Measurements from ENCODE around the gene UNC93B1.

The UNC93B1 gene

DNA sequence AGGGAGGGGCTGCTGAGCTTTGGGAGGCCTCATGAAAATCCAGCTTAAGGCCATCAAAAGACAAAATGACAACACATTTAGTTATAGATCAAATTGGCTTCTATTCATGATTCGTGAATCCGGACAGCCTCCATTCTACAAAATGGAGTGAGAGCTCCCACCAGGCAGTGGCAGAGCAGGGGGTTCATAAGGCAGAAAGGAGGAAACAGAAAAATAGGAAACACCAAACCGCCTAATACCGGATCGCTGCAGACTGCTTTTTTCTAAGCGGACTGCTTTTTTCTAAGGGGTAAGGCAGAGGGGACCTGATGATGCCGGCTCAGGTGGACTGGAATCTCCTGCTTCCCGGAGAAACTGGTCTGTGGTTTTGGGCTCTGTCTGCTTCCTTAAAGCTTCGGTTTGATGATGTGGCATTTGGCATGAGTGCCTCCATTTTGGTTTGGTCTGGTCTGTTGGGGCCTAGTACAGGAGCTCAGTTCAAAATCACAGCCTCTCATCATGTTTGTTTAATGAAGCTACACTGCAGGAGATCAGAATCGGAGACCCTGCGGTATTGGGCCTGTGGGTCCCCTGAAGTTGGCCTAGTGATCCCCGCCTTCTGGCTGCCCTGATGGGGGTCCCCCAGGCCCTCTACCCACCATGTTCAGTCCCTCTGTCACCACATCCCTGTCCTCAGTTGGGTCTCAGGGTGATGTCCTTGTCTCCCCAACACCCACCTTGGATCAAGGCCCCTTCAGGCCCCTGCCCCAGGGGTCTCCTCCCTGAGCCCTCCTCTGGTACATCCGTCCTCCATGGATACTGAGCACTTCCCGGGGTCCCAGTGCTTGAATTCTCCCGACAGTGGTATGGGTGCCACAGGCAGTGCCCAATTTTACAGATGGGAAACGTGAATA lies 7.4 kb upstream of the UNC93B1 start:
- in situ Hi-C loops (cut with MboI; ENCODE audit: low sequenced_read_pairs) = no loop called here

DNA sequence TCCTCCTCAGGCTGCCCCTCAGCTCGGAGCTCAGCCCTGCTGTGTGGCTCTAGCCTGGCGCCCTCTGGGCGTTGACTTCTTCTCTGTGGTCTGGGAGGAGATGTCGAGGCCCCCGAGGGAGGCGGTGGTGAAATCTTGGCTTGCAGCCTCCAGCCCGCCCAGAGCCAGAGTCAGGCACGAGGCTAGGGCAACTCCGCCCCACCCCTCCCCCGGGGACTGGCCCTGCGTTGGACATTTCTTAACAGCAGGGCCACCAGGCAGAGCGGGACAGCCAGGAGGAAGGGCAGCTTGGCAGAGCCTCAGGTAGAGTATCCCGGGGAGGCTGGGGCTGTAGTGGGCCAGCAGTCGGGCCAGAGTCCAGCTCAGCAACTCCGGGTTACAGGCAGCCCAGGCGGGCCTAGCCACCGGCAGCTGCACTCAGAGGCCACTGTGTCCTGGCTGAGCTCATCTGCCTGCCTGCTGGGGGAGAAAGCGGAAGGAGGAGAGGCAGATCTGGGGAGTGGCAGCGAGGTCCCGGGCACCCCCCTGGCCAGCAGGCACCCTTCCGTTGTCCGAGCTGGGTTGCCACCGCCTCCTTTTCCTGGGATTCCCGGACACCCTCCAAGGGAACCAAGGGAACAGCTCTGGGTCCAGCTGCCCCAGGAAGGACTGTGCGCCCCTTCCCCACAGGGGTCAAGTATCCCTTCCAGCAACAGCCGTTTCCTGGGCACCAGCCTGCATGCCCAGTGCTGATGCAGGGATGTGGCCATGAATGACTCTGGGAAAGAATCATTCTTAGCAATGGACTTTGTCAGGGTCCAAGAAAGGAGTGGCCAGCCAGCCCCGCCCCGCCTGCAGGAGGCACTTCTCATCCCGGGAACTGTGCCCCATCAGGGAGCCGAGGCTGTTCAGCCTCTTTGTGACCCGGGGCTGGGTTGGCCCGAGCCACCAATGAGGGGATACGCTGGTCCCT lies 6.5 kb upstream of the UNC93B1 start, which contains the start of gene ALDH3B1:
Gene ALDH3B1 (plus strand): TSS at position 238 of the 952 bp plus-strand sequence. CDS start 4,971 bp downstream, outside the sequence.
- in situ Hi-C loops (cut with MboI; ENCODE audit: low sequenced_read_pairs) = no loop called here

GRCh38 chr11:68009391-68010089 lies 5.6 kb upstream of the UNC93B1 start:
- in situ Hi-C loops (cut with MboI; ENCODE audit: low sequenced_read_pairs) = no loop called here

DNA sequence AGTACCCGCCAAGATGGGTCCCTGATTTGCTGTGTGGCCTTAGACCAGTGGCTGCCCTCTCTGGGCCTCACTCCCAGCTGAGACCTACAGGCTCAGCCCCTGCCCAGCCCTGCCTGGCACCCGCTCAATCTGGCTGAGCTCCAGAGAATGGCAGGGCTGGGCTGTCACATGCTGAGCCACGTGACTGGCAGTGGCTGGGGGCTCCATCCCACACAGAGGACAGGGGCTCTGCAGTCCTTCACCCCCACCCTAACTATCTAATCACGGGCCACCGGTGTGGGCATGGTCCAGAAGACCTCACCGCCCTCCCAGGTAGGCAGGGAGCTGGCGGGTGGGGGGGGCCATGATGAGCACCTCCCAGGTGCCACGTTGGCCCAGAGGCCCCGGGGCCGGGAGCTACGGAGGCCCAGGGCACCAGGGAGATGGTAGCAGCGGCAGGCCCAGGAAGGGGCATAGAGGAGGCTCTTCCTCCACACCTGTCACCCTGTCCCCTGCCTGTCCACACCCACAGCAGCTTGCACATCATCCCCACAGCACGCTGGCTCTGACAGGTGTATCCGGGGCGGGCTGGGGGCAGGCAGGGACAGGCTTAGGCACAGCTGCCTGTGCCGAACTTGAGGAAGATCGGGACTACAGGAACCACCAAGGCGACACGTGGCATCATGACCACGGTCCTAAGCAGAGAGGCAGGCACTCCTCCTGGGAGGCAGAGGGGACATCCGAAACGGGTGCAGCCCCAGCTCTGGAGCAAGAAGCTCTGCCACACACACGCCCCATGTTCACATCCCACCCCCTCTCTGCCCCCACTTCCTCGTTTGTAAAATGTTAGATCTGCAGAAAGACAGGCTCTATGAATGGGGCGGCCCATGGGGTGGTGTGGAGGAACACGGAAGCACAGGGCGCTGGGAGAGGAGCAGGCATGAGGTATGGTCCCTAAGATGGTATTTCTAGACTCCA lies 4.8 kb upstream of the UNC93B1 start:
- in situ Hi-C loops (cut with MboI; ENCODE audit: low sequenced_read_pairs) = no loop called here

DNA sequence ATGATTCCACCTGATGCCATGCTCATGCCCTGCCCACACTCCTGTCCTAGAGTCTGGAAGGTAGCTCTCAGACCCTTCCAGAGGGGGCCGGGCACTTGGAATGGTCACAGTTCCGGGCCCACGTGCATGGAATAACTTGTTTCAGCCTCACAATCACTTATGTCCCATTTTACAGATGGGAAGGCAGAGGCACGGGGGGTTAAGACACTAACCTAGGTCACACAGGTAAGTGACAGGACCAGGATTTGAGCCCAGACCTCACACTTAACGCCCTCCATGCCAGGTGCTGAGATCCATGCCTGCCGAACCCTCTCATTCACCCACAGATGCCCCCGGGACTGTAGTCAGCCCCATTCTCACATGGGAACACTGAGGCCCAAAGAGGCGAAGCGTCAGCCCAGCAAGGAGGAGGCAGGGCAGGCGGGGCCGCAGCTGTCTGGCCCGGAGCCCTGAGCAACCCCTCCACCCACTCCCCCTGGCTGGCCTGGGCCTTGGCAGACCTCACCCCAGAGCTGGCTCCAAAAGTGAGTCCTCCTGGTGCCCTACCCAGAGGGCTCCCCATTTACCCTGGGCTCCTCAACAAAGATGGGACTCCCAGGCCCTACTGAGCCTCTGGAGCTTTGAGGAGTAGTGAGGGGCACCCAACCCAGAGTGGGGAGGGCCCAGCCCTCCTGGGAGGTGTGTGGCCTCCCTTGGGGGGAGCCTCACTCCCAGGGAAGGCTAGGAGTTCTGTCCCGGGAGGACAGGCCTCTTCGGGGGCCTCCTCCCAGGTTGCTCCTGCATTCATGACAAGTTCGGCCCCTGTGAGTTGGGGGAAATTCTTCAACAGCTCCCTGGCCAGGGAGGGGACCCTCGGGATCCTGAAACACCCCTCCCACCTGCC lies 3.8 kb upstream of the UNC93B1 start:
- in situ Hi-C loops (cut with MboI; ENCODE audit: low sequenced_read_pairs) = no loop called here

- in situ Hi-C loops (cut with MboI; ENCODE audit: low sequenced_read_pairs) = no loop called here
Measured at GRCh38 chr11:68006606-68007166, 2.8 kb upstream of the UNC93B1 start.

GRCh38 chr11:68004551-68005335 lies 846 bp upstream of the UNC93B1 start:
- in situ Hi-C loops (cut with MboI; ENCODE audit: low sequenced_read_pairs) = no loop called here

DNA sequence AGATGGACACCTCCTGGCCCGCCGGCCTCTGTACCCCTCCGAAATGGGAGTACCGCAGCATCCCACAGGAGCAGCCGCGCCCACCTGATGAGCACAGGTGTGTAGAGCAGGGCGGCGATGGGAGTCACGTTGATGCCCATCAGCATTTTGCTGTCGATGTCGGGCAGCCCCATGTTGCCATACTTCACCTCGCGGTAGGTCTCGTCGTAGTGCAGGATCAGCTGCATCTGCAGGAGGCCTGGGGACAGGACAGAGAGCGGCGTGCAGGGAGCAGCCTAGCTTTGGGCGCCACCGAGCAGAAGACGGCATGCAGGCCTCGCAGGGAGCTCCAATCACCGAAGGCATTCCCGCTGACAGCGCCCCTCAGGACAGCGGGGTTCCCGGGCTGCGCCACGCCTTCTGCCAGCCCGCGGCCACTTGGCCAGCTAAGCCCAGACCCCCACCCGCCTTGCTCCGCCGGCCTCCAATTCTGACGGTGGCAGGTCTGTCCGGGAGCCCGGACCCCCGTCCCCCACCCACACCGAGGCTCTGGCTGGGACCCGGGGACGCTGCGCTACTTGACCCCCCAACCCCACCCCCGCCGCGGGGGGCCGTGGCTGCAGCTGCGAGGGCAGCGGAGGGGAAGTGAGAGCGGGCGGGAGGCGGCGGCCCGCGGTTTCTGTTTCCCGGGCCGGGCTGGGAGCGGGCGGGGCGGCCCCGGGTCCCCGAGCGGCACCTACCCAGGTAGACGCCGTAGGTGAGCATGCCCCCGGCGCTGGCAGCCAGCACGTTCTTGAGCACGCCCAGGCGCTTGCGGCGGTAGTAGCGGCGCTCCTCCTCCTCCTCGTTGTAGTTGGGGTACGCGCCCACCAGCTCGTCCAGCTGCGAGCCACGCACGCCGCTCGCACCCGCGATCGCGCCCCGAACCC lies 705 bp downstream of the UNC93B1 start:
- in situ Hi-C loops (cut with MboI; ENCODE audit: low sequenced_read_pairs) = no loop called here

DNA sequence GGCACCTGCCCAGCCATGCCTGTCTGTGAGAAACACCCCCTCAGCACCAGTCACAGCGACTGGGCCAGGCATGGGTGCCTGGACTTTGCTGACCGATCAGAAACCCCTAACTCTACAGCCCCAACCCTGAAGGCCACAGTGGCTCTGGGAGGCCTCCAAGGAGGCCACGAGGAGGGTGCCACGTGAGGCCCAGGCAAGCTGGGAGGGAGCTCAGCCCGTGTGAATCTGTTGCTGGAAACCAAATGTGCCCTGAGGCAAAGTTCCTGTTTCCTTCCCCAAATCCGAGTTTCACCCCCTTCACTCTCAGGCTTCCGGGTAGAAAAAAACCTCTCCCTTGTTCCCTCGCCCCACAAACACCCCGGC lies 1.3 kb downstream of the UNC93B1 start:
- in situ Hi-C loops (cut with MboI; ENCODE audit: low sequenced_read_pairs) = no loop called here

GRCh38 chr11:67999704-68000103 lies 4.2 kb downstream of the UNC93B1 start:
- in situ Hi-C loops (cut with MboI; ENCODE audit: low sequenced_read_pairs) = no loop called here

- in situ Hi-C loops (cut with MboI; ENCODE audit: low sequenced_read_pairs) = no loop called here
Measured at GRCh38 chr11:67999201-67999629, 4.7 kb downstream of the UNC93B1 start.

- in situ Hi-C loops (cut with MboI; ENCODE audit: low sequenced_read_pairs) = no loop called here
Measured at GRCh38 chr11:67998150-67999045, 5.5 kb downstream of the UNC93B1 start.

DNA sequence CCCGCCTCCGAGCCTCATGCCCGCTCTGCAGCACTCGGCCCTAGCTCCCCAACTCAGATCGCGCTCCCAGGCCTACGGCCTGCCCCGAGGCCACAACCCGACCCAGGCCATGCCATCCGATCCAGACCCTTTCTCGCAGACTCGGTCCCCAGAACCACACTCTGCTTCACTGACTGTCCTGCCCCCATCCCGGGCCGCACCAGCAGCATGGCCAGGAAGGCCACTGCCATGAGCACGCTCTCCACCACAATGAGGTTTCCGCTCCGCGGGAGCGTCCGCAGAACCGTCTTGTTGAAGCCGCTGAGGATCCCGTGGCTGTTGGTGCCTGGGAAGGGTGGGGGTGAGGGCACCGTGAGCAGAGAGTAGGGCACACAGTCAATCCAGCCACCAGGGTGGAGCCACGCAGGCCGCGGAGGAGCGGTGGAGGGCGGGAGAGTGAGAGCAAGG lies 6.4 kb downstream of the UNC93B1 start:
- in situ Hi-C loops (cut with MboI; ENCODE audit: low sequenced_read_pairs) = no loop called here

DNA sequence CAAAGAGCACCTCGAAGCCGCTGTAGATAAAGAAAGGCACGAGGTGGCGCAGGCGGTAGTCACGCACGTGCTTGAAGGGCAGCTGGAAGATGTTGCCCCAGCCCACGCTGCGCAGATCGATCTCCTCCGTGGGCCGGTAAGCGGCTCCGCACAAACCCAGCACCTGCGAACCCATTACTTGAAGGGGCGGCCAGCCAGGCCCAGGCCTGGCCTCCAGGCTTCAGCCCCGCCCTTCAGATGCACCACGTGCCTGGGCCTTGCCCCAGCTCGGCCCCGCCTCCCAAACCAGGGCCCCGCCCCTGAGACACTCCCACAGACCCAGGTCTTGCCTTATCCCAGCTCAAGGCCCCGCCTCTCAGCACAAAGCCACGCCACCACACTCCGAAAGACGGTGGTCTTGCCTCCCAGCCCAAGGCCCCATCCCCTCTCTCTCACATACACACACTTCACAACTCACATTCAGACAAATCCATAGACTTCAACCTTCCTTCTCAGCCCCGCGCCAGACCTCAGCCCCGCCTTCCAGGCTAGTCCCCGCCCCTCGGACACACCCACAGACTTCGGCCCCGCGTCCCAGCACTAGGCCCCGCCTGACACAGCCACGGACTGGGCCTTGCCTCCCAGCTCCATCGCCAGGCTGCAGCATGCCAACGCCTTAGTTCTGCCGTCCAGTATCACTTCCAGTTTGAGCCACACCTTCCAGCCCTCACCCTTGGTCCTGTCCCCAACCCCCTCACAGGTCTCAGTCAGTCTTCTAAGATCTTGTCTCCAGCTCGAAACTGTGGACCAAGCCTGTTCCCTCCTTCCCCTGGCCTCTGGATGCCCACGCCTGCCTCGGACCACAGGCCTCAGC lies 7.0 kb downstream of the UNC93B1 start:
- in situ Hi-C loops (cut with MboI; ENCODE audit: low sequenced_read_pairs) = no loop called here

DNA sequence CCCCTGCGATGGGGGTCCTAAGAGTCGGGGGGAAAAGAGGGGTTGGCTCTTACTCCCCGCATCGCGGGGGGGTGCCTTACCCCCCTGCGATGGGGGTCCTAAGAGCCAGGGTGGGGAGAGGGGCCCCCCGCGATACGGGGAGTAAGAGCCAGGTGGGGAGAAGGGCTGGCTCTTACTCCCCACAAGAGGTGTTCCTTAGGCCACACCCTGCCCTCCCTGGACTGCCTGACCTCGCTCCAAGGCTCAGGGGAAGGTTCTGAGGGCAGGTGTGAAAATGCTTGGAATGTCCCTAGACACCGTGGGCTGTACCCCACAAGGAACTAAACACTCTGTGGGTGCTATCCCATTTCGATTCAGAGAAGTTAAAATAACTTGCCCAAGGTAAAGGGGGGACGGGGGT lies 7.8 kb downstream of the UNC93B1 start:
- in situ Hi-C loops (cut with MboI; ENCODE audit: low sequenced_read_pairs) = no loop called here
